GM12878 (cell line): ENCODE measurements around the gene OXTR. TPM values are rescaled to one million over a fixed set of nuclear protein-coding genes. Genes with fewer than 3 reads are reported as not detected.

Experiments
- ATAC-seq: fragments of 200-7000 bp; cut with Tn5 transposase; 3 replicates; pipeline ENCODE4 v1.9.1; 2020; ENCODE audit warnings: mild to moderate bottlenecking, moderate library complexity
- BruUV-seq: library from RNA; stranded (reverse); fragments of 400-500 nt; replicated peaks from 2 replicates; lab custom pipeline; 2021; lab: Mats Ljungman, UMichigan
- CTCF ChIA-PET: fragments of 300-600 bp; sonication (Branson Sonifier 250); formaldehyde crosslinking; extraction: SDS; loops from one replicate; lab custom pipeline; 2021; ENCODE audit warnings: inconsistent platforms; lab: Yijun Ruan, JAX
- POLR2A ChIA-PET: fragments of 350-600 bp; formaldehyde crosslinking; extraction: SDS; loops from one replicate; lab custom pipeline; 2021; ENCODE audit warnings: inconsistent platforms; lab: Charles Lee
- RAD21 ChIA-PET: fragments of 300-600 bp; sonication (Branson Sonifier 250); formaldehyde crosslinking; loops from one replicate; lab custom pipeline; 2023; ENCODE audit warnings: antibody characterized with exemption; ENCODE audit not compliant: unreplicated experiment; lab: Charles Lee
- SMC1A ChIA-PET: fragments of 300-600 bp; sonication (Branson Sonifier 250); formaldehyde crosslinking; loops from one replicate; lab custom pipeline; 2023; ENCODE audit not compliant: unreplicated experiment, uncharacterized antibody; lab: Charles Lee
- DNase-seq: peaks from one replicate; pipeline ENCODE4 v3.0.0-alpha.2; 2011; ENCODE audit warnings: low read depth, low spot score
- FAIRE-seq: peaks from 3 replicates; lab custom pipeline; 2011; peaks lifted over from hg19 to GRCh38; lab: Jason Lieb, UNC
- H2AFZ ChIP-seq: 2 replicates; pipeline ENCODE4 v1.6.0; 2011; ENCODE audit warnings: low read depth, low read length, control low read depth; ENCODE audit not compliant: control insufficient read depth
- H3K27ac ChIP-seq: 2 replicates; pipeline ENCODE4 v1.5.1; 2011; ENCODE audit warnings: control low read depth; ENCODE audit not compliant: control insufficient read depth, insufficient read depth
- H3K27me3 ChIP-seq, 2 experiments: replicated peaks in 1 of 2; 2 replicates each; pipeline versions ENCODE4 v1.6.0 to v1.6.1; 2011; ENCODE audit warnings: low read length in 1 of 2; ENCODE audit not compliant: control insufficient read depth in 2 of 2, insufficient read depth in 2 of 2
- H3K36me3 ChIP-seq, 2 experiments: 2 replicates each; pipeline ENCODE4 v1.5.1; 2011; ENCODE audit warnings: low read length in 1 of 2; ENCODE audit not compliant: control insufficient read depth in 2 of 2, insufficient read depth in 2 of 2
- H3K4me1 ChIP-seq: 2 replicates; pipeline ENCODE4 v1.6.1; 2011; ENCODE audit warnings: mild to moderate bottlenecking, low read length, moderate library complexity, mixed read lengths; ENCODE audit not compliant: control insufficient read depth, insufficient read depth
- H3K4me2 ChIP-seq: 2 replicates; pipeline ENCODE4 v1.6.0; 2011; ENCODE audit warnings: control low read depth; ENCODE audit not compliant: control insufficient read depth, insufficient read depth
- H3K4me3 ChIP-seq: fragments of 200-600 bp; sonication (generic); 2 replicates; pipeline ENCODE4 v1.5.1; 2016
- H3K79me2 ChIP-seq: 2 replicates; pipeline ENCODE4 v1.6.0; 2011; ENCODE audit warnings: low read length; ENCODE audit not compliant: control insufficient read depth, insufficient read depth
- H3K9ac ChIP-seq: 2 replicates; pipeline ENCODE4 v1.8.0; 2011; ENCODE audit warnings: low read length, control low read depth, mixed read lengths; ENCODE audit not compliant: control insufficient read depth, insufficient read depth
- H3K9me3 ChIP-seq: replicated peaks from 3 replicates; pipeline ENCODE4 v1.5.1; 2011; ENCODE audit warnings: mild to moderate bottlenecking, low read length; ENCODE audit not compliant: control insufficient read depth, insufficient read depth
- H4K20me1 ChIP-seq: 2 replicates; pipeline ENCODE4 v1.6.0; 2011; ENCODE audit not compliant: control insufficient read depth, insufficient read depth
- BCL11A ChIP-seq: IDR thresholded peaks from 2 replicates; pipeline ENCODE4 v1.6.1; 2011; ENCODE audit warnings: low read depth, low read length
- KLF5 ChIP-seq: fragments of 450-650 bp; IDR thresholded peaks from 2 replicates; pipeline ENCODE4 v1.6.1; 2014; ENCODE audit warnings: mild to moderate bottlenecking; ENCODE audit not compliant: partially characterized antibody
- RELA ChIP-seq: fragments of 450-650 bp; IDR thresholded peaks from 2 replicates; pipeline ENCODE4 v1.8.0; 2014; ENCODE audit warnings: borderline replicate concordance; ENCODE audit not compliant: partially characterized antibody
- STAT1 ChIP-seq: fragments of 450-650 bp; conservative IDR thresholded peaks from 2 replicates; pipeline ENCODE4 v1.6.1; 2014; ENCODE audit warnings: antibody characterized with exemption, mild to moderate bottlenecking
- TARDBP ChIP-seq: IDR thresholded peaks from 2 replicates; pipeline ENCODE4 v1.6.1; 2016; ENCODE audit warnings: borderline replicate concordance
- WGBS: methylation state at CpG from one replicate; pipeline ENCODE4 v1.1.6; 2016; ENCODE audit warnings: low lambda C conversion rate; ENCODE audit not compliant: insufficient replicate concordance, insufficient coverage; ENCODE audit errors: missing lambda C conversion rate; 5-methylcytosine and 5-hydroxymethylcytosine counted together
- in situ Hi-C: fragments of 300-500 bp; cut with MboI; formaldehyde crosslinking; loops from 9 replicates; pipeline ENCODE4 v1.14.3; 2018; ENCODE audit warnings: mixed read lengths
- intact Hi-C: fragments of 100-400 bp; cut with micrococcal nuclease; formaldehyde crosslinking; loops from one replicate; pipeline ENCODE4 v1.14.2; 2022; ENCODE audit not compliant: unreplicated experiment
- polyA plus RNA-seq, 11 experiments: library from polyadenylated mRNA; depleted of rRNA in 4 of 11; unstranded in 6 of 11; stranded (reverse) in 5 of 11; fragments of >200 nt; fragmentation: Nextera tagmentation in 4 of 11; fragmentation: Illumina TruSeq in 1 of 11; extraction: Ambion mirVana in 4 of 11; extraction: Trizol in 1 of 11; gene quantifications; 1 replicate in 1 of 11; 2 replicates in 10 of 11; pipeline versions ENCODE4 v1.2.1 to v1.2.3, GENCODE V29; 2011 to 2016; ENCODE audit warnings: inconsistent platforms in 2 of 11, missing spikeins in 2 of 11, low read depth in 1 of 11
- total RNA-seq, 4 experiments: library from RNA; depleted of rRNA in 3 of 4; stranded (reverse); fragments of >200 nt in 3 of 4; fragmentation: Illumina TruSeq in 1 of 4; extraction: Trizol in 1 of 4; gene quantifications; 2 replicates each; pipeline versions ENCODE4 v1.2.1 to v1.2.3, GENCODE V29; 2013 to 2021
- TF ChIP-seq, protein P1 (sequence below): IDR thresholded peaks from 2 replicates; pipeline ENCODE4 v1.6.1; 2012; ENCODE audit warnings: low read depth, low read length, improper control_type of control experiment
- TF ChIP-seq, protein P2 (sequence below): IDR thresholded peaks from 2 replicates; pipeline ENCODE4 v1.6.1; 2012; ENCODE audit warnings: mild to moderate bottlenecking, low read depth, low read length
- TF ChIP-seq, protein P3 (sequence below): fragments of 450-650 bp; IDR thresholded peaks from 2 replicates; pipeline ENCODE4 v1.6.1; 2016; ENCODE audit warnings: mild to moderate bottlenecking
- TF ChIP-seq, protein P4 (sequence below), 3 experiments: IDR thresholded peaks in 2 of 3; conservative IDR thresholded peaks in 1 of 3; 2 replicates each; pipeline ENCODE4 v1.5.1; 2011; ENCODE audit warnings: low read depth in 3 of 3, low read length in 3 of 3, mild to moderate bottlenecking in 3 of 3, control low read depth in 2 of 3, moderate library complexity in 2 of 3, inconsistent platforms in 1 of 3, mixed read lengths in 1 of 3; ENCODE audit not compliant: control insufficient read depth in 2 of 3, insufficient read depth in 1 of 3; ENCODE audit errors: extremely low read depth in 1 of 3

Gene OXTR
- total and polyA plus RNA-seq, 10 of the 15 experiments (the other 5 are each of a cell fraction or from before 2014, with no cell fraction given), result 0.43 to 5.9 (median 2.6) TPM

DNA sequence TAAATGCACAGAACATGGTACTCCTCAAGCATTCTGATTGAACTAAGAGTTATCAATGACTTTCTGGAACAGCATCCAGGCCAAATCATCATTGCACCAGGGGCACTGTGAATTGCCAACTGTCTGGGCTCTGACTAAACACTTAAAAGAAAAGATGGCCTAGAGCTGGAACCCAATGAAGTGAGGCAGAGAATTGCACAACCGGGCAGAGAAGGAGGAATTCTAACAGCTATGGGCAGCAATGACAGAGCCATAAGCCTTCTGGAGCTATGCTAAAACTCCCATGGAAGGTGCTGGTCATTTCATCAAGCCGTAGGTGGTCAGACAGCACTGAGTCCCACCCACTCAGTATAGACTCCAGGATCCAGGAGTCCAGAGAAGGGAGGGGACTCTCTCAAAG lies 48.1 kb upstream of the OXTR start:
- no peaks in the 10 kb centered on the region for H4K20me1 ChIP-seq
- BruUV-seq, result no TSS peak
- CTCF ChIA-PET, result interaction anchor here (1.4 kb wide), 1 partner anchor 48 kb away, joined by 4 read pairs; the partner anchor contains the start of gene OXTR
- ATAC-seq (no peak), FAIRE-seq (no peak), DNase-seq (no peak)
- H3K9ac ChIP-seq, result no peak overlapping the region
- no peaks in the 10 kb centered on the region for H3K4me1 ChIP-seq
- no peak overlapping the region for H3K27ac ChIP-seq
- POLR2A ChIA-PET, result no interaction called here
- no peak overlapping the region for H3K4me3 ChIP-seq
- SMC1A ChIA-PET, result interaction anchor here (1.4 kb wide), 1 partner anchor 20 kb away, joined by 3 read pairs; no protein-coding TSS in a partner anchor
- no peak for TF ChIP-seq RELA
- no peak for TF ChIP-seq KLF5
- H3K79me2 ChIP-seq, result no peaks in the 10 kb centered on the region
- intact Hi-C loops (no loop called here), in situ Hi-C loops (no loop called here)
- 83% methylated on average over 2 of the region's 2 CpGs for WGBS
- no peaks in the 10 kb centered on the region for H3K36me3 ChIP-seq
- RAD21 ChIA-PET, result no interaction called here
- H3K4me2 ChIP-seq, result no peak overlapping the region
- H3K9me3 ChIP-seq, result peaks cover 7% of the 10 kb centered on the region; the same call in 2 of the 3 replicates
- no peaks in the 10 kb centered on the region for H3K27me3 ChIP-seq
- no peak overlapping the region for H2AFZ ChIP-seq

DNA sequence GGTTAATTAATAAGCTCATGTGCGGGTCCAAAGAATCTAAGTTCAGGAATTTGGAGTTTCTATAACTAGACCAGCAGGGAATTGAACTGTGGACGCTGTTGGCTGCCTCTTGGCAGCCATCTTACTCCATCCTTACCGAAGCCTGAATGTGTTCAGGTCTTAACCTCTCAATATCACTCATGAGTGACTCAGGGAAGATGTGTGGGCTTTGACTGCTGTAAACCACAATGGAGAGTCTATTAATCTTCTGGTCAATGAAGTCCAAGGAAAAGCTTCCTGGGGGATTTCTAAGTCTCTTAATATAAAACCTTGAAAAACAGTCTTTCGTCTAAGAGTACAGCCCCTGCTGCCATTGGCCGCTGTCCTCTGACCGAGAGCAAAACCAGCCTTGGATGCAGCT lies 46.7 kb upstream of the OXTR start:
- H3K79me2 ChIP-seq, result no peaks in the 10 kb centered on the region
- no TSS peak for BruUV-seq
- H3K27me3 ChIP-seq, result no peaks in the 10 kb centered on the region
- RAD21 ChIA-PET, result interaction anchor here (0.6 kb wide), 1 partner anchor 437 kb away, joined by 3 read pairs; no protein-coding TSS in a partner anchor
- no peaks in the 10 kb centered on the region for H3K4me1 ChIP-seq
- FAIRE-seq, result no peak
- H2AFZ ChIP-seq, result no peak overlapping the region
- no peak overlapping the region for H3K4me2 ChIP-seq
- POLR2A ChIA-PET, result no interaction called here
- H3K27ac ChIP-seq, result no peak overlapping the region
- 69% methylated on average over 6 of the region's 6 CpGs for WGBS
- H4K20me1 ChIP-seq, result no peaks in the 10 kb centered on the region
- CTCF ChIA-PET, result no interaction called here
- peaks cover 7% of the 10 kb centered on the region; the same call in 2 of the 3 replicates for H3K9me3 ChIP-seq
- H3K4me3 ChIP-seq, result no peak overlapping the region
- H3K9ac ChIP-seq, result no peak overlapping the region
- DNase-seq, result no peak
- in situ Hi-C loops, result no loop called here
- intact Hi-C loops, result no loop called here
- ATAC-seq, result no peak
- SMC1A ChIA-PET, result interaction anchor here (1.1 kb wide), 1 partner anchor 15 kb away, joined by 3 read pairs; no protein-coding TSS in a partner anchor
- no peaks in the 10 kb centered on the region for H3K36me3 ChIP-seq
- TF ChIP-seq, protein P1, sequence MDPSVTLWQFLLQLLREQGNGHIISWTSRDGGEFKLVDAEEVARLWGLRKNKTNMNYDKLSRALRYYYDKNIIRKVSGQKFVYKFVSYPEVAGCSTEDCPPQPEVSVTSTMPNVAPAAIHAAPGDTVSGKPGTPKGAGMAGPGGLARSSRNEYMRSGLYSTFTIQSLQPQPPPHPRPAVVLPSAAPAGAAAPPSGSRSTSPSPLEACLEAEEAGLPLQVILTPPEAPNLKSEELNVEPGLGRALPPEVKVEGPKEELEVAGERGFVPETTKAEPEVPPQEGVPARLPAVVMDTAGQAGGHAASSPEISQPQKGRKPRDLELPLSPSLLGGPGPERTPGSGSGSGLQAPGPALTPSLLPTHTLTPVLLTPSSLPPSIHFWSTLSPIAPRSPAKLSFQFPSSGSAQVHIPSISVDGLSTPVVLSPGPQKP, result no peak
- TF ChIP-seq, protein P2, sequence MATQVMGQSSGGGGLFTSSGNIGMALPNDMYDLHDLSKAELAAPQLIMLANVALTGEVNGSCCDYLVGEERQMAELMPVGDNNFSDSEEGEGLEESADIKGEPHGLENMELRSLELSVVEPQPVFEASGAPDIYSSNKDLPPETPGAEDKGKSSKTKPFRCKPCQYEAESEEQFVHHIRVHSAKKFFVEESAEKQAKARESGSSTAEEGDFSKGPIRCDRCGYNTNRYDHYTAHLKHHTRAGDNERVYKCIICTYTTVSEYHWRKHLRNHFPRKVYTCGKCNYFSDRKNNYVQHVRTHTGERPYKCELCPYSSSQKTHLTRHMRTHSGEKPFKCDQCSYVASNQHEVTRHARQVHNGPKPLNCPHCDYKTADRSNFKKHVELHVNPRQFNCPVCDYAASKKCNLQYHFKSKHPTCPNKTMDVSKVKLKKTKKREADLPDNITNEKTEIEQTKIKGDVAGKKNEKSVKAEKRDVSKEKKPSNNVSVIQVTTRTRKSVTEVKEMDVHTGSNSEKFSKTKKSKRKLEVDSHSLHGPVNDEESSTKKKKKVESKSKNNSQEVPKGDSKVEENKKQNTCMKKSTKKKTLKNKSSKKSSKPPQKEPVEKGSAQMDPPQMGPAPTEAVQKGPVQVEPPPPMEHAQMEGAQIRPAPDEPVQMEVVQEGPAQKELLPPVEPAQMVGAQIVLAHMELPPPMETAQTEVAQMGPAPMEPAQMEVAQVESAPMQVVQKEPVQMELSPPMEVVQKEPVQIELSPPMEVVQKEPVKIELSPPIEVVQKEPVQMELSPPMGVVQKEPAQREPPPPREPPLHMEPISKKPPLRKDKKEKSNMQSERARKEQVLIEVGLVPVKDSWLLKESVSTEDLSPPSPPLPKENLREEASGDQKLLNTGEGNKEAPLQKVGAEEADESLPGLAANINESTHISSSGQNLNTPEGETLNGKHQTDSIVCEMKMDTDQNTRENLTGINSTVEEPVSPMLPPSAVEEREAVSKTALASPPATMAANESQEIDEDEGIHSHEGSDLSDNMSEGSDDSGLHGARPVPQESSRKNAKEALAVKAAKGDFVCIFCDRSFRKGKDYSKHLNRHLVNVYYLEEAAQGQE, result no peak
- TF ChIP-seq STAT1, result no peak
- no peak for TF ChIP-seq BCL11A
- TF ChIP-seq, protein P3, sequence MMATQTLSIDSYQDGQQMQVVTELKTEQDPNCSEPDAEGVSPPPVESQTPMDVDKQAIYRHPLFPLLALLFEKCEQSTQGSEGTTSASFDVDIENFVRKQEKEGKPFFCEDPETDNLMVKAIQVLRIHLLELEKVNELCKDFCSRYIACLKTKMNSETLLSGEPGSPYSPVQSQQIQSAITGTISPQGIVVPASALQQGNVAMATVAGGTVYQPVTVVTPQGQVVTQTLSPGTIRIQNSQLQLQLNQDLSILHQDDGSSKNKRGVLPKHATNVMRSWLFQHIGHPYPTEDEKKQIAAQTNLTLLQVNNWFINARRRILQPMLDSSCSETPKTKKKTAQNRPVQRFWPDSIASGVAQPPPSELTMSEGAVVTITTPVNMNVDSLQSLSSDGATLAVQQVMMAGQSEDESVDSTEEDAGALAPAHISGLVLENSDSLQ, result no peak
- TF ChIP-seq TARDBP, result no peak
- TF ChIP-seq, protein P4, sequence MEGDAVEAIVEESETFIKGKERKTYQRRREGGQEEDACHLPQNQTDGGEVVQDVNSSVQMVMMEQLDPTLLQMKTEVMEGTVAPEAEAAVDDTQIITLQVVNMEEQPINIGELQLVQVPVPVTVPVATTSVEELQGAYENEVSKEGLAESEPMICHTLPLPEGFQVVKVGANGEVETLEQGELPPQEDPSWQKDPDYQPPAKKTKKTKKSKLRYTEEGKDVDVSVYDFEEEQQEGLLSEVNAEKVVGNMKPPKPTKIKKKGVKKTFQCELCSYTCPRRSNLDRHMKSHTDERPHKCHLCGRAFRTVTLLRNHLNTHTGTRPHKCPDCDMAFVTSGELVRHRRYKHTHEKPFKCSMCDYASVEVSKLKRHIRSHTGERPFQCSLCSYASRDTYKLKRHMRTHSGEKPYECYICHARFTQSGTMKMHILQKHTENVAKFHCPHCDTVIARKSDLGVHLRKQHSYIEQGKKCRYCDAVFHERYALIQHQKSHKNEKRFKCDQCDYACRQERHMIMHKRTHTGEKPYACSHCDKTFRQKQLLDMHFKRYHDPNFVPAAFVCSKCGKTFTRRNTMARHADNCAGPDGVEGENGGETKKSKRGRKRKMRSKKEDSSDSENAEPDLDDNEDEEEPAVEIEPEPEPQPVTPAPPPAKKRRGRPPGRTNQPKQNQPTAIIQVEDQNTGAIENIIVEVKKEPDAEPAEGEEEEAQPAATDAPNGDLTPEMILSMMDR (IDR thresholded peaks at IDR 0.05 in 2 of 3, conservative IDR thresholded peaks at IDR 0.05 in 1 of 3; ENCODE audit: control insufficient read depth in 2 of 3, extremely low read depth in 1 of 3, insufficient read depth in 1 of 3, low read depth in 3 of 3, low read length in 3 of 3), result no peak
